Measurements from ENCODE around the gene CDRT15.
"Not testable (repeated sequence)": the region's sequence is repeated elsewhere in the genome, so short reads cannot be mapped to it uniquely, and the experiment has no call there.

The CDRT15 gene

GRCh38 chr17:14206891-14207290 lies 29.8 kb downstream of the CDRT15 start:
- no peak for DNase-seq

- peak in 3 of 5 experiments; percentile 70 to 96 (median 82) for DNase-seq
Measured at GRCh38 chr17:14205992-14206461, 30.6 kb downstream of the CDRT15 start.

GRCh38 chr17:14205380-14205779 lies 31.3 kb downstream of the CDRT15 start:
- DNase-seq = no peak

GRCh38 chr17:14204546-14204945 lies 32.1 kb downstream of the CDRT15 start:
- peak in 1 of 5 experiments; percentile 67 for DNase-seq

- DNase-seq = no peak
Measured at GRCh38 chr17:14204084-14204483, 32.6 kb downstream of the CDRT15 start.

GRCh38 chr17:14203388-14203787 lies 33.3 kb downstream of the CDRT15 start:
- peak in 2 of 5 experiments; percentile 26 to 87 for DNase-seq

GRCh38 chr17:14202388-14203166 lies 34.1 kb downstream of the CDRT15 start:
- peak in 1 of 5 experiments; percentile 91 for DNase-seq

GRCh38 chr17:14201988-14202380 lies 34.7 kb downstream of the CDRT15 start:
- no peak for DNase-seq

- peak in 4 of 5 experiments; percentile 37 to 98 (median 70) for DNase-seq
Measured at GRCh38 chr17:14201021-14201987, 35.4 kb downstream of the CDRT15 start.

GRCh38 chr17:14200354-14200753 lies 36.3 kb downstream of the CDRT15 start:
- DNase-seq = no peak

GRCh38 chr17:14199601-14200000 lies 37.1 kb downstream of the CDRT15 start:
- DNase-seq = no peak

- DNase-seq = no peak
Measured at GRCh38 chr17:14198575-14198974, 38.1 kb downstream of the CDRT15 start.

GRCh38 chr17:14198013-14198412 lies 38.6 kb downstream of the CDRT15 start:
- no peak for DNase-seq

GRCh38 chr17:14197586-14197985 lies 39.1 kb downstream of the CDRT15 start:
- DNase-seq = peak in 4 of 5 experiments; percentile 24 to 90 (median 37)

GRCh38 chr17:14197057-14197456 lies 39.6 kb downstream of the CDRT15 start:
- no peak for DNase-seq

GRCh38 chr17:14196377-14196997 lies 40.2 kb downstream of the CDRT15 start:
- peak in 1 of 5 experiments; percentile 80 for DNase-seq

- DNase-seq = peak in 1 of 5 experiments; percentile 55
Measured at GRCh38 chr17:14192636-14193344, 43.9 kb downstream of the CDRT15 start.

- not testable (repeated sequence) for DNase-seq
Measured at GRCh38 chr17:14192039-14192438, 44.6 kb downstream of the CDRT15 start.

- DNase-seq = not testable (repeated sequence)
Measured at GRCh38 chr17:14191469-14191868, 45.2 kb downstream of the CDRT15 start.

GRCh38 chr17:14190774-14191173 lies 45.9 kb downstream of the CDRT15 start:
- DNase-seq = not testable (repeated sequence)

GRCh38 chr17:14186443-14186842 lies 50.2 kb downstream of the CDRT15 start:
- not testable (repeated sequence) for DNase-seq

All from T-helper 2 cell (primary cell).